Globus pallidus (tissue), 1 donor: ENCODE data around the gene NFIA.

Experiments used
- DNase-seq: peaks from one replicate; pipeline ENCODE4 v3.0.0-alpha.2; 2015; ENCODE audit warnings: low spot score

NFIA gene

DNA sequence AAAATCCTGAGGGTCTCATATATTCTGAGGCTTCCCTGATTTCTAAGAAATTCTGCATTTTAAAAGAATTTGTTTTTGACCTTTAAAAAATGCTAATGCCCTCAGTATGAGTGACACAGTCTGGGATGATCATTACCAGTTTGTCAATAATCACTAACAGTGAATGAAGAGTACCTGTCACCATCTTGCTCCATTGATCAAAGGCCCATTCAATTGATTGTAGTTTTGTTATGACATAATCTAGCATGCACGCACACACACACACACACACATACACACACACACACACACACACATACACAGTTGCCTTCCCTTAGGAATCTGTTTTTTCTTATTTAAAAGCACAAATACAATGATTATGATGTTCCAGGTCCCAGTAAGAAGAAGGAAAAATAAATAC lies 250.4 kb downstream of the NFIA start:
- no peak for DNase-seq

DNA sequence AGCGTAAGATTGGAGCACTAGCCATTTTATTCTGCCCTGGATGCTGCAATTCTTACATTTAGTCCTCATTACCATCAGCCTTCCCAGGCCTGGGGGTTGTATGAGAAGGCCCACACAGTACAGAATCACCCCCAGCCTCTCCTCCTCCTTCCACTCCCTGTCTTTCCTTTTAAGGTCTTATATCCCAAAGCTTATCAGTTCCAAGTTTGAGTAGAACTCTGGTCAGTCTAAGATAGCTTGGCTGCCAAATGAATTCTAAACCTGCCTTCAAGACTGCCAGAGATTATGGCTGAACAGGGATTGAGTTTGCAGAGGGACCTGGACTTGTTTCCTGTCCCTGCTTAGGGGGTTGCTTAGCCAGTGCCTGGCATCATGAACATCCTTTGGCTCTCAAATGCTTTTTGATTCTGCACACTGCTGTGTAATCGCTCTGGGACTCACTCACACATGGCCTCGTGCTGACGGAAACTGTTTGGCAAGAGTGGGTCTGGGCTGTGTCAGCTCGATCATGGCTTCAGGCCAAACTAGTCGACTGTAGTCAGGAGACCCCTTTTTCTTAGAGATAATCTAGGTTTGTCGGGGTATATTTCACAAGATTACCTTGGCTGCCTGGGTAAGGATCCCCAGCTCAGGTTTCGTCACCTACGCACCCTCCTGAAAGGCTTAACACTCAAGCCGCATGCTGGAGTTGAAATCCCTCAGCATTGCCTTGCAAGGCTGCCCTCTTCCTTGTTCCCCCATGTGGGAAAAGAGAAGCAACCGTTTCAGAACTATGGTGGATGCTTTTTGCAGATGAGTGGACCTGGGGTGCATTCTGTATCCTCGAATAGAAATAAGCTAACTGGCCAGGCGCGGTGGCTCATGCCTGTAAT lies 252.6 kb downstream of the NFIA start:
- peak; percentile 23 for DNase-seq

DNA sequence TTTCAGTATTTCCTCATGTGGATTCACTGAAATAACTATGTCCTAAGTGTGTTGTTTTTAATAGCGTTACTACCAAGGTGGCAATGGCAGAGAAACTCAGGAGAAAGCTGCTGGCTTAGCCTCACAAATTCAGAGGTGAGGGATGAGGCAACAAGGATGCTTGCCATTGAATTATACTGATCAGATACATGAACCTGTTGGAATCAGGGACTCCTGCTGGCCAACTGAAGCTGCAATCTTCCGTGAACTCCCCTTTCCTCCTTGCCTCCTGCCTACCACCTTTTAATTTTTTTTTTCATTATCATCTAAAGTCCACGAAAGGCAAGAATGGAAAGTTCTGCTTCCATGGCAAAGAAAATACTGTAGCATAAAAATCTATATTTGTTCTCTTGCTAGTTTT lies 254.7 kb downstream of the NFIA start:
- DNase-seq = no peak

GRCh38 chr1:61337441-61337951 lies 255.1 kb downstream of the NFIA start:
- DNase-seq = peak; percentile 8

DNA sequence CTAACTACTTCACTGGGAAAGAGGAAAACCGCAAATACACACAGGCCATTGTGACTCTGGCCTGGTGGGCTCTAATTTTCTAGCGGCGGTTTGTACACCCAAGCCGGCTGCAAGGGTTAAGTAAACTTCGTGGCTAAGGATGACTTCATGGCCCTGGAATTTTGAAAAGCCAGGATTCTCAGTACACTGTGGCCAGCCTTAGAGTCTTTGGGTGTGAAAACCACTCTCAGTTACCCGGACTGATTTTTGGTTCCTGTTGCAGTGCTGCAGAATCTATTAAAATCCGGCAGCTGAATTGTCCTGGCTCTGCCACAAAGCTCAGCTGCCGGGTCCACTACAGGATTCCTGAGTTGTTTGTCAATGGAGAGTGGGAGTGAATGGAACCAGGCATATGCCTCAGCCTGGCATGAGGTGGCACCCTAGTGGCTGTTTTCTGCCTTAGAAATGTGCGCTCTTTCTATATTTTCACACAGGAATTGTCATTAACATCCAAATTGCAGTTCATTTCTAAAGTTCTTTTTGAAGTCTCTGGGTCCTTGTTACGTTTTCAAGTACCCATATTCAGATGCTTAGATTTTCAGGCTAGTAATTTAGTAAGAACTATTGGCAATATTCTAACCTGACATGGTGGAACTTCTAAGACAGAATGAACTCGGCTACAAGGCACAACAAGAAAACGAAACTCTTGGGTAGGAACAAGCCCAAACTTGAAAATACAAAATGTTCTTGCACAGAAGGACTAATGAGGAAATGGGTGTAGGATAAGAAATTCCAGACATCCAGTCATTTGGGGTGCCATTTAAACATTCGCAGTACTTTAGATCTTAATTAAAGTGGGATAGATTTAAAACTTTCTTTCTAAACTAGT lies 255.9 kb downstream of the NFIA start:
- DNase-seq = peak; percentile 94

GRCh38 chr1:61338899-61339298 lies 256.5 kb downstream of the NFIA start:
- no peak for DNase-seq

- DNase-seq = no peak
Measured at GRCh38 chr1:61341426-61341825, 259.1 kb downstream of the NFIA start.

DNA sequence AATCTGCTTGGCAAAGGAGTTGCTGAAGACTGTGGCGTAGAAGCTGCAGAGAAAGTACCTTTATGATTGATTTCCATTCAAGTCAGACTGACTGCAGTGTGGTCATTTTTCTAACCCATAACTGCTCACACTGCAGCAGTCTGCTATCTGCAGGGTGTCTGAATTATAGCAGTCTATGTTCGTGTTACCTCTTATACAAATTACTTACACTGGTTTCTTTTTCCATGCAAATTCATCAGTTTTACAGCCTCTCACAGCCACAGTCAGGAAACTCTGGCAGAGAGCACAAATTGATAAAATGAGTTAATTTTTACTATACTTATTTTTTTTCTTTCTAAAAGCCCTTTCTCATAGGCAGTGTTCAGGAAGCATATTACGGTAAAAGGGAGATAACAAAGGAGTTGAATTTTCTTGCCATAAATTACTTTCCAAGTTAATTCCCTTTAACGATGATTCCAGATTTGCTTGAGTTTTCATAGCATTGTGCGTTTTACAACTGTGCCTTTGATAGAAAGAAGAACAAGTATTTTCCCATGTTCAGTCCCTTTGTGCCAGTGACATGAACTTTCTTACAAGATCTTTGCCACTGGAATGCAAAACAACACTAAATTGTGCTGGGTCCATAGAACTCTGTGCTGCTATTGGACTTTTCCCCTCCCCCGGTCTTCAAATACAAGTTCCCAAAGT lies 261.5 kb downstream of the NFIA start:
- peak; percentile 24 for DNase-seq

- no peak for DNase-seq
Measured at GRCh38 chr1:61344696-61345095, 262.3 kb downstream of the NFIA start.

- DNase-seq = no peak
Measured at GRCh38 chr1:61348025-61348665, 265.8 kb downstream of the NFIA start.

DNA sequence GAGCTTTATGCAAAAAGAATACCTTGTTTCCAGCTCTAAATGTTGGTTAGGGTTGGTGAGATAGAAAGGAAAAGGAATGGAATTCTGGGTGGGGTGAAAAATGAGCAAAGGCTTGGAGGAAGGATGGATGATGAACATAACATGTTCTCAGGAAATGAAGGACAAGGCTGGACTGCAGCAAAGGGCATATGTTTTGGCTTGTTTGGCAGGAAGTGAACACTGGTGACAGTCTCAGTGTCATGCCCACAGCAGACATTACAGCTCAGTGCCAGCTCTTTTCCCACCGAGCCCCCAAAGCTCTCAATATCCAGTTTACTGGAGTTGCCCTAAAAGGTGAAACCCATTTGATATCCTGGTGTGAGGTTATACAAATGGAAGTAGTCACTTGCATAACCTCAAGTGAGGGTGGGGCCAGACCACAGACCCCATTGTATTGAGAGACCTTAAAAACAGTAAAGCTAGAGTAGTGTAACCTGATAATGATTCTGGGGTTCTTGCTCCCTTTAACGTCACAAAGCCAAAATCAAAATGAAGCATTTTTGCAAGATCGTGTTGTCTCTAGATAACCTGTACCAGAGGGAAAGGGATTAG lies 270.6 kb downstream of the NFIA start:
- no peak for DNase-seq

GRCh38 chr1:61353797-61354406 lies 271.5 kb downstream of the NFIA start:
- DNase-seq = no peak

GRCh38 chr1:61356016-61356415 lies 273.7 kb downstream of the NFIA start:
- no peak for DNase-seq

DNA sequence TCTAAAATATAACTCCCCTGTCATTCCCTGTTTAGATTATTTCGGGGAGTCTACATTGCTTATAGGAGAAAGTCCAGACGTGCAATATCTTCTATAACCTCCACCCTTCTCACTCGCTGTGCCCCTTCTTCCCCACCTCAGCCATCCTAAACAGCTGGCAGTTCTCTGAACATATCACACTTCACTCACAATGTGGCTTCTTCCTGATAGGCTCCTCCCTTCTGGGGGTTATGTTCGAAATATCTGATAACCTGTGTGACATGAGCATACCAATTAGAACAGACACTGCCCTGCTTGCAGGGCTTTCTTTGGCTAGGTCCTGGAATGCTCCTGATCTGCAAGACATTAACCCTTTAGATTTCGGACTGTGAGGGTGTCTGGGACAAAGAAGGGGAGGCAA lies 274.6 kb downstream of the NFIA start:
- no peak for DNase-seq

DNA sequence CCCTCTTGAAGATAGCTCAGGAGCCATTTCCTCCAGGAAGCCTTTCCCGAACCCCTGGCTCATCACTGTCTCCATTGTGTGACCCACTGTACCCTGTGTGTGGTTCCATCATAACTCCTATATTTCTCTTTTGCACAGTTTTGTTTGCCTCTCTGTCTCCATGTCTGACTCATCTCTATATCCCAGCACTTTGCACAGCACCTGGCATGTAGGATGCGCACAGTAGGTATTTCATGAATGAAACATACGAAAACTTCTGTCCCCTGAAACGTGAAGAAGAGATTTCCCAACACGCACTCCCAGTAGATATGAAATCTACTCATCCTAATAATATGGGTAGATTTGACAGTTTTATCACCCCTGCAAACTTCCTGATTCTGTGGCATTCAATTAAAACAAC lies 275.2 kb downstream of the NFIA start:
- DNase-seq = no peak

DNA sequence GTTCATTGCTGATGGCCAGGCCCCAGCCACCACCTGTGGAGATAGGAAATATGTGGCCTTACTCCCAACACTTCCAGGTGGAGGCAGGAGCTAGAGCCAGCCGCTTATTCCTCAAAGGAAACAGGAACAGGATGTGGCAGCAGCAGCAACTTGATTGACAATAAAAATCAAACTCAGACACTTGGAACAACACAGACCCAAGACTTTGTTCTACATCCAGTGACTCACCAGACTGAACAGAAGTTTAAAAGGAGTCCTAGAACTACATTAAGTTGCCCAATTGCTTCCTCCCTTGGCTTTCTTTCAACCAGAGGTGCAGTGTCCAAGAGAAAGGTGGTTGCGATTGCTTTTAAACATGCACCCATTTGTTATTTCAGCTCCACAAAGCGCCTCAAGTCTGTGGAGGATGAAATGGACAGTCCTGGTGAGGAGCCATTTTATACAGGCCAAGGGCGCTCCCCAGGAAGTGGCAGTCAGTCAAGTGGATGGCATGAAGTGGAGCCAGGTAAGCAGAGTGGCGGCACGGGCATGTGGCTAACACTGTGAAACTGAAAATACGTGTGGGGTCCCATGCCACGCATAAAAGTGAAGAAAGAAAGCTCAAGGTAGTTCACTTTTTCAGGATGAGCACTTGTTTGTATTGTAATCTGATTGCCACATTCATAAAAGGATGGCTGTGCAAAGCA lies 276.6 kb downstream of the NFIA start:
- no peak for DNase-seq

GRCh38 chr1:61361931-61362330 lies 279.6 kb downstream of the NFIA start:
- no peak for DNase-seq

DNA sequence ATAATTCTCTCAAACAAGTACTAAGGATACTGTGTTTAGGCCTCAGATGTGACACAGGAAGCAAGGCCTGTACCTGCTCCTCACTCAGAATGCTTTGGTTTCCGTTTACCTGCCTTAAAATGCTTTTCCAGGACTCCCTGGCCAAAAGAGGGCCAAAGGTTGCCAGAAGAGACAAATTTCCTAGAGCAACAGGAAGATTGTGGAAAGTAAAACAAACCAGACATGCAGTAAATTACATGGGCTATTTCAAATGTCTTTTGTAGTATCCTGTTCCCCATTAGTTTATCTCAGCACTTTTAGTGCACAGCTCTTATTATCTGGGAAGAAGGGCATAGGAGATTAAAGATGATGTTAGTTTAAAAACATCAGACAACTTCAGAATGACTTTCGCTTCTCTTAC lies 280.0 kb downstream of the NFIA start:
- no peak for DNase-seq

DNA sequence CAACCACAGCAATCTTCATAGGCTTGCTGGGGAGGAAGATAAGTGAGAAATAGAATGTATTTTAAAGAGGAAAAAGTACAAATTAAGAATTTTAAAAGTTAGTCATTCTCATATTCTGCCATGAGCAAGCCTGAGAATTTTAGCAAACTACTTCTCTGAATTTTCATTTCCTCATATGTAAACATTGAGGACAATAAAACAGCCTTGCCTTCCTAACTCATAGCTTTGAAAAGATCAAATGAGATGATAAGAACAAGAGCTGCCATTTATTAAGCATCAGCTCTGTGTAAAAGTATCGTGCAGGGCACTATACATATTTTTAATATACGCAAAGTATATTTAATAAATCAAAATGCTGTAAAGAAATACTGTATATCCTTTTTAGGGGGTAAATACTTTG lies 286.0 kb downstream of the NFIA start:
- no peak for DNase-seq

DNA sequence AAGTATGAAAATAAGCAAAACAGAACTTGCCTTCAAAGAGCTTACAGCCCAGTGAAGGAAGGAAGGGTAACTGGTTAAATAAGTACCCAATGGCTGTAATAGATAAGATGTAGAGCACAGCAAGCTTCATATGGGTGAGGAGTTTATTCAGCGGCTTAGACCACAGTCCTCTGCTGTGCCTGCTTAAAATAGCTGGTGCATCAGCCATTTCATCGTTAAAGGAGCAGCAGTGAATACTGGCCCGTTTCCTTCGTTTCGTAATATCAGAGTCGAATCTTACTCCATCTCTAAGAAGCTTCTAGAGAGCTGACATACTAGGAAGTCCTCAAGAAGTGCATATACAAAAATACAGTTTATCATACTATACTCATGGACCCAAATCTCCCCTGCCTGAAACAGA lies 286.5 kb downstream of the NFIA start:
- no peak for DNase-seq
